T-helper 1 cell treated with Interleukin-12 subunit alpha and Interleukin-12 subunit beta and Interleukin-4 antibody, amounts not matched to agents 30 μg/mL and 1 μg/mL, for 36 hours (primary cell): ENCODE results near the gene KIAA0408.
A peak's percentile ranks its signal among the peaks of the same experiment; 100 is the strongest.

ENCODE experiments used
- H3K27ac Mint-ChIP-seq: one replicate; pipeline ENCODE4 v1.8.0; 2021; ENCODE audit warnings: mild to moderate bottlenecking, mixed read lengths
- H3K27me3 Mint-ChIP-seq: one replicate; pipeline ENCODE4 v1.8.0; 2021; ENCODE audit warnings: low read depth, mixed read lengths
- H3K36me3 Mint-ChIP-seq: one replicate; pipeline ENCODE4 v1.8.0; 2021; ENCODE audit warnings: low read depth, mixed read lengths
- H3K4me1 Mint-ChIP-seq: one replicate; pipeline ENCODE4 v1.8.0; 2021; ENCODE audit warnings: low read depth, mixed read lengths
- H3K4me3 Mint-ChIP-seq: one replicate; pipeline ENCODE4 v1.8.0; 2021; ENCODE audit warnings: mild to moderate bottlenecking, moderate library complexity, mixed read lengths
- H3K9me3 Mint-ChIP-seq: one replicate; pipeline ENCODE4 v1.8.0; 2021; ENCODE audit warnings: mixed read lengths

Gene KIAA0408

DNA sequence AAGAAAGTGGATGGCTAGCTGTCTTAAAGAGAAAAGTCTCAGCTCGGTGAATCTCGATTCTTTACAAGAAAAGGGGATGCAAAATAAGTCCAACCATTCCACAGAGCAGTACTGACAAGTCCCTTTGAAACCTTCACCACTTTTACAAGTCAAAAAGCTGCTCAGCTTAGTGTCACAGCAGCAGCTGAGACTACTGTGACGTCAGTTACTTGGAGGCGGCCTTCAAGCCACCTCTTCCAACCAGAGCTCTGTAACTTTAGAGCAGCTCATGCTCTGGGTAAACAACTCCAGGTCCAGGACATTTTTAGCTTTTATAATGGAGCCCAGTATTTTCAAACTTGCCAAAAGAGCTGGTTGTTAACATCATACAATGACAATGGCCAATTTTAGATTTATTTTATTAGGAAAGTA lies at the start of gene KIAA0408:
KIAA0408 (minus strand) TSS at position 159 of the 411 bp plus-strand sequence. CDS start 5,408 bp downstream, outside the sequence.
- Mint-ChIP-seq H3K27ac (no peak within 1 kb of the TSS), H3K36me3 (peaks cover 2% of the 10 kb centered on the region), H3K4me1 (peaks cover 18% of the 10 kb centered on the region), H3K27me3 (no peaks in the 10 kb centered on the region), H3K4me3 (no peak within 1 kb of the TSS), H3K9me3 (no peaks in the 10 kb centered on the region)

DNA sequence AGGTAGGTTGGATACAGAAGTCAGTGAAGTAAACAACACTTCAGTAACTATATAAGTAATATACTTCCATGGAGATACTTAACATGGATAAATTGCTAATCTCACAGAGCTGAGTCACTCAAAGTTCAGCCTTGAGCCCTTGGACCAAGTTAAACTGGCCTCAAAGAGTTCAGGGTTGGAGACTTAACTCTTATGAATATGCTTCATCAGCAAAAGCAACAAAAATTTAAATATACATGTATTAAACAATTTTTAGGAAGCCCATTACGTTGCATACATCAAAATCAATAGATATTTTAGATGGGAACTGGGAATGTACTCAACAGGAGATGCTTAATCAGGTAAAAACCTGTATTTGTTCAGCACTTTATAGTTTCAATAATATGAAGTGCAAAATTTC lies 47.7 kb upstream of the KIAA0408 start:
- Mint-ChIP-seq H3K36me3 (peaks cover 33% of the 10 kb centered on the region), H3K27ac (no peak overlapping the region), H3K4me1 (peaks cover 4% of the 10 kb centered on the region), H3K27me3 (no peaks in the 10 kb centered on the region), H3K9me3 (no peaks in the 10 kb centered on the region), H3K4me3 (no peak overlapping the region)

DNA sequence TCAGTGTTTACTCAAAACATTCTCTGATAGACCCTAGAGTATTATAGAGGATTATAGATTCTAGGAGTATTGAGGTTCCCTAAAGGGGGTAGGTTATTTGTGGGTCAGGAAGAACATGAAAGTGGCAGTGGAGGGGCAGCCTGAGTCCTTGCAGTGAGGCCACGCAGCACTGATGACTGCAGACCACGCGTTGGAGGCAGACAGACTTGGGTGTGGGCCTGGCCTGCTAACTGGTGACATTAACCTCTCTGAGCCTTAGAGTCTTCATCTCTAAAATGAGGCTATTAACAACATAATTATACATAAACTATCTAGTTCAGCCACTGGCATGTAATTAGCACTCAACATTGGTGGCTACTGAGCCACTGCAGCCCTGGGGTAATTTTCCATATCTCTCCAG lies 43.8 kb upstream of the KIAA0408 start:
- no peak overlapping the region for H3K27ac Mint-ChIP-seq
- H3K4me1 Mint-ChIP-seq: no peaks in the 10 kb centered on the region
- no peaks in the 10 kb centered on the region for H3K9me3 Mint-ChIP-seq
- H3K4me3 Mint-ChIP-seq: no peak overlapping the region
- H3K27me3 Mint-ChIP-seq: peaks cover 6% of the 10 kb centered on the region
- H3K36me3 Mint-ChIP-seq: peaks cover 14% of the 10 kb centered on the region

DNA sequence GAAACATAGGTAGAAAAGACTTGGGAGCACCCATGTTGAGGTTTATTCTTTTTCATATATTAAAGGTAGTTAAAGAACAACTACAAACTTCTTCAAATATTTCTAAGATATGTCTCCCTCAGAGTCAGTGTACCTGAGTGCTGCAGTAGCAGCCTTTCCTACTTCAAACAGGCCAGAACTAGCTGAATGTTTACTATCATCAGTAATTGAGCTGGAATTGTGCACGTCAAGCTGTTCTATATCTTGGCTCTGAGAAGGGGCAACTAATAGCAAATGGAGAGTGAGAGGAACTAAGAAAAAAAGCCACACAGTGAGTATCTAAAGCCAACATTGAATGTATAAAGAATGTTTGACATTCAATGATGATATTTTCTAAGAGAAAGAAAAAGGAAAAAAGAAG lies 38.2 kb upstream of the KIAA0408 start:
- Mint-ChIP-seq H3K27ac (no peak overlapping the region), H3K27me3 (peaks cover 6% of the 10 kb centered on the region), H3K4me3 (no peak overlapping the region), H3K4me1 (peaks cover 9% of the 10 kb centered on the region), H3K36me3 (peaks cover 14% of the 10 kb centered on the region), H3K9me3 (no peaks in the 10 kb centered on the region)

DNA sequence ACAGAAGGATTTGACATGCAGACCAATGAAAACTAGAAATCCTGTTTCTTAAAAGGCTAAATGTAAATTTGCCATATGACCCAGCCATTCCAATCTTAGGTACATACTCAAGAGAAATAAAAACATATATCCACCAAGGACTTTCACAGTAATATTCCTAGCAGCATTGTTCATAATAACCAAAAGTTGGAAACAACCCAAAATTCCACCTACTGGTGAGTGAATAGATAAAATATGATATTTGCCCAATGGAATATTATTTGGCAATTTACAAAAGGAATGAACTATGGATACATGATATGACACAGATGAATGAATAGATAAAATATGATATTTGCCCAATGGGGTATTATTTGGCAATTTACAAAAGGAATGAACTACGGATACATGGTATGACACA lies 37.3 kb upstream of the KIAA0408 start:
- peaks cover 20% of the 10 kb centered on the region for H3K36me3 Mint-ChIP-seq
- H3K9me3 Mint-ChIP-seq: peaks cover 3% of the 10 kb centered on the region
- no peak overlapping the region for H3K4me3 Mint-ChIP-seq
- no peak overlapping the region for H3K27ac Mint-ChIP-seq
- peaks cover 12% of the 10 kb centered on the region for H3K4me1 Mint-ChIP-seq
- H3K27me3 Mint-ChIP-seq: peaks cover 6% of the 10 kb centered on the region

DNA sequence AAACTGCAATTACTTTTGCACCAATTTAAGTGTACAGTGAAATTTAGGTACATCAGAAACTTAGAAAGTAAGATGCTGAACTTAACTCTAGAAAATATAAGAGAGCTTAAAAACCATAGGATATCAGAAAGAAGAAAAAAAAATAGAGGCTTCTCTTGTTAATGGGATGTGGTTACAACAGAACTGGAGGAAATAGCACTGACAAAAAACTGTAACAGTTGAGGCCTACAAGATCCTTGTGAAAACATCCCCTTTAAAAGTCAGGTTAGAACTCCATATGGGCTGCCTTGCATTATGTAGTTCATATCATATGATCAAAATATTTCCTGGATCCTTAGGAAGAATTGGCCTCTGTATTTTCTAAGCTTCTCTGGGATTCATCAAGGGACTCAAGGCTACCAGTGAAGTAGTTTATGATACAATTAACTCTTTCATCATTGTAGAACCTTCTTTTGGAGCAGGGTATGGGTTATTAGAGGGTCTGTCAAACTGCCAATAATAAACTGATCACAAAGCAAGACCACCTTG lies 35.1 kb upstream of the KIAA0408 start:
- Mint-ChIP-seq H3K9me3 (peaks cover 3% of the 10 kb centered on the region), H3K4me1 (peaks cover 16% of the 10 kb centered on the region), H3K27ac (peak overlapping the region; percentile 34), H3K27me3 (peaks cover 5% of the 10 kb centered on the region), H3K36me3 (peaks cover 34% of the 10 kb centered on the region), H3K4me3 (no peak overlapping the region)

DNA sequence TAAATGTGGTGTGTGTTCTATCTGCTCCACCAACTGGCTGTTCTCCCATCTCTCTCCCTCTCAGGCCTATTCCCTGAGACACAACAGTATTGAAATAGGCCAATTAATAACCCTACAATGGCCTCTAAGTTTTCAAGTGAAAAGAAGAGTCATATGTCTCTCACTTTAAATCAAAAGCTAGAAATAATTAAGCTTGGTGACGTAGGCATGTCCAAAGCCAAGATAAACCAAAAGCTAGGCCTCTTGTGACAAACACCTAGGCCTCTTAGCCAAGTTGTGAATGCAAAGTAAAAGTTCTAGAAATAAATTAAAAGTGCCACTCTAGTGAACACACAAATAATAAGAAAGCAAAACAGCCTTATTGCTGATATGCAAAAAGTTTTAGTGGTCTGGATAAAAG lies 30.1 kb upstream of the KIAA0408 start:
- no peaks in the 10 kb centered on the region for H3K27me3 Mint-ChIP-seq
- H3K27ac Mint-ChIP-seq: no peak overlapping the region

DNA sequence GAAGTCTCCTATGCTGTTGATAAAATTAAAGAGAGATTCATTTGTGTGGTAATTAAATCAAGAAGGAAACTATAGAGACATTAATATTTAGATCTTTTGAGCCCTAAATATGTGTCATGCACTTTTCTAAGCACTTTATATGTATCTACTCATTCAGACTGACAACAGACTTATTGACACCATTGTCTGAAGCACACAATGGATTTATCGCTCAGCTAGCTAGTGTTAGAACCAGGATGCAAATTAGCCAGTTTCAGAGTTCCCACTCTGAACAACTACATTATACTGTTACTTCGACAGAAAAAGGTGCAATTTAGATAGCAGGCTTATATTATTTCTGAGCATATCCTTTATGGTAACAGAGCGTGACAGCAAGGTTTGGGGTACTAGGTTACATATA lies 27.7 kb upstream of the KIAA0408 start:
- Mint-ChIP-seq H3K4me1 (peaks cover 45% of the 10 kb centered on the region), H3K9me3 (peaks cover 9% of the 10 kb centered on the region), H3K27me3 (no peaks in the 10 kb centered on the region), H3K27ac (no peak overlapping the region), H3K36me3 (peaks cover 50% of the 10 kb centered on the region), H3K4me3 (no peak overlapping the region)

More for the DNA sequence above, 30.1 kb upstream of the KIAA0408 start:
- H3K4me3 Mint-ChIP-seq: no peak overlapping the region
- H3K36me3 Mint-ChIP-seq: peaks cover 48% of the 10 kb centered on the region
- H3K4me1 Mint-ChIP-seq: peaks cover 34% of the 10 kb centered on the region
- H3K9me3 Mint-ChIP-seq: peaks cover 10% of the 10 kb centered on the region

DNA sequence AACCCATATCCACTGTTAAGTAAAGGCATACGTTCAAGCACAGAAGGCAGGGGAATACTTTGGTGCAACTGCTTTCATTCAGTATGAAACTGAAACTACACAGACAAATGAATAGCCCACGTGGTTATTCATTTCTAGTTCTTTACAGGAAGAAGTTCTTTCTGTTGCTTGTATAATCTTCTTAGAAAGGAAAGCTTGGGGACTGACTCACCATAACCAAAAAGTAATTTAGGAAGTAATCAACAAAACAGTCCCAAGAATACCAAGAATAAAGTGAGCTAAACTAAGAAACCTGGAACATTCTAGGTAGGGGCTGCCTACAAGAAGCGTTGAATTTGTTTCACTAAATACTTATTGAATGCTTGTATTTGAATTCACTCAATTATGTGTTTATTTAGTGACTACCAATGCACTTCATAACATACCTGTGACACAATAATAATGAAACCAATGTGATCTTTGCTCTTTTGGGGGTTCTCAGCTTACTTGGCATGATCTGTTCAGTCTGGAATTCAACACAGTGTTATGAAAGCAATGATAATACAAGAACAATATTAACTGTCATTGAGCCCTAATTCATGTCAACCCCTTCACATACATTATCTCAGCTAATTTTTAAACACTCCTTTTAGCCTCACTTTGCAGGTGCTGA lies 25.1 kb upstream of the KIAA0408 start:
- Mint-ChIP-seq H3K4me3 (peak overlapping the region; percentile 54), H3K27me3 (no peaks in the 10 kb centered on the region), H3K9me3 (peaks cover 6% of the 10 kb centered on the region), H3K27ac (peak overlapping the region; percentile 91), H3K4me1 (peaks cover 39% of the 10 kb centered on the region), H3K36me3 (peaks cover 43% of the 10 kb centered on the region)

DNA sequence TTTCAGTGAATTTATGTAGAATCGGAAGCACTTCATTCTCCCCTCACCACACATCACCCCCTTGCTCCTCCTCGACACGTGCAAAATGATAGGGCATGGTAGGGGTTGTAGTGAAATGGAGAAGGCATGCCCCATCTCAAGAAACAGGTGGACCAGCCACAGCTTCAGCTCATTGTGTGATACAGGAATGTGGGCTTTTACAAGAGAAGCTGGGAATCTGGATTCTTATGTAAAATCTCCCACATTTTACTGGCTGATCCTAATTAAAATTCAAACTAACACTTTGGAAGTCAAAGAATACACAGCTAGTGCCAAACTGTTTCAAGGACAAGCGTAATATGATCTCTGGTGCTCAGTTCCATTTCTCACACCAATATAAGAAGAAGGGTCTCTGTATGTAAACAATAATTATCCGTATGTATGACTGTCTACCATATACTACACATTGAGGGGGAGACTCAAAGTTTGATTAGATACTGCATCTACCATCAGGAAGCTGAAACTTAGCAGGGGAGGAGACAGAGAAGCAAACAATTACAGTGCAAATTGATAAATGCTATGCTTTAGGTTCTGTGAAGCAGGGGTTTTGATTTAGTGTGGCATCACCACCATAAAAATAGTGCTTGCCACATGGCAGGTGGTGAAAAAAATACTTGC lies 24.3 kb upstream of the KIAA0408 start:
- Mint-ChIP-seq H3K27me3 (no peaks in the 10 kb centered on the region), H3K4me1 (peaks cover 35% of the 10 kb centered on the region), H3K27ac (peak overlapping the region; percentile 91), H3K4me3 (peak overlapping the region; percentile 54), H3K36me3 (peaks cover 41% of the 10 kb centered on the region), H3K9me3 (peaks cover 6% of the 10 kb centered on the region)

DNA sequence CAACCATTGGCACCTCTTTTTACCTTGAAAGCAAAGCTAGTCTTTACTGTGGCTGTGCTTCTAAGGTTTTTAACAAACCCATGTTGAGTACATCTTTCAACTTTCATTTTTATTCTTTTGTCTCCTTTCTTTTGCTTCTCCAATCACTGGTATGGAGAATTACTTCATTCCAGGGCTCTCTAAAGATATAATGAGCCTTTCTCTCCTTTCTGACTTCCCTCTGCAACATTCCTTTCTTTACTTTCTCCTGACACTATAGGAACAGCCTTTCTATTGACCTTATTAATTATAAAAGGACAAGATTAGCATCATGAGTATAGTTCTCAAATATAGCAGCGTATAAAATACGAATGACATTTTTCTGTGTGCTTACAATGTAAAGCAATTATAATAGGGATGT lies 23.1 kb upstream of the KIAA0408 start:
- no peak overlapping the region for H3K27ac Mint-ChIP-seq
- H3K9me3 Mint-ChIP-seq: peaks cover 6% of the 10 kb centered on the region
- peaks cover 30% of the 10 kb centered on the region for H3K4me1 Mint-ChIP-seq
- no peak overlapping the region for H3K4me3 Mint-ChIP-seq
- no peaks in the 10 kb centered on the region for H3K27me3 Mint-ChIP-seq
- H3K36me3 Mint-ChIP-seq: peaks cover 45% of the 10 kb centered on the region

DNA sequence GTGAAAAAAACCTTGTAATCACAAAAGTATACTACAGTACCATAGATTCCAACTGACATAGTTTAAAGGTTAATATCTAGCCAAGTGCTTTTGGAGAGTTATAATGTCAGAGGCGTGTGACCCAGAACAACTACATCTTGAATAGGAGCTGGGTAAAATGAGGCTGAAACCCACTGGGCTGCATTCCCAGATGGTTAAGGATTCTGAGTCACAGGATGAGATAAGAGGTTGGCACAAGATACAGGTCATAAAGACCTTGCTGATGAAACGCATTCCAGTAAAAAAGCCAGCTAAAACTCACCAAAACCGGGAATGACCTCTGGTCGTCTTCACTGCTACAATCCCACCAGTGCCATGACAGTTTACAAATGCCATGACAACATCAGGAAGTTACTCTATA lies 22.4 kb upstream of the KIAA0408 start:
- Mint-ChIP-seq H3K4me3 (no peak overlapping the region), H3K27ac (no peak overlapping the region), H3K27me3 (no peaks in the 10 kb centered on the region), H3K4me1 (peaks cover 30% of the 10 kb centered on the region), H3K9me3 (peaks cover 6% of the 10 kb centered on the region), H3K36me3 (peaks cover 42% of the 10 kb centered on the region)

DNA sequence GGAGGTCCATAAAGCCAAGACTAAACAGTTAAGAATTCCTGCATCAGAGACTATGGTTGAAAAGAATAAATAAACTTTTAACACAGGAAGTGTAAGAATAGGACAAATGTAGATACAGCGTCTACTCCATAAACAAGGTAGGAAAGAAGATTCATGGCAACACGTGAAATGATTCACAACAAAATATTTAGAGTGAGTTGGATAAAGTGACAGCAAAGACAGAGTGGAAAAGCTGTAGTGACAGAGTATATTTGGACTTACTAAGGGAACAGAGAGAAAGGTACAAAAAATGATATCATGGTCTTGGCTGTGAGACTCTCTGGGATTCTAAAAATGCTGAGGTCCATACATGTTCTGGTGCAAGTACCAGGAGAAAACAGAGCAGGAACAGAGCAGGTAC lies 21.9 kb upstream of the KIAA0408 start:
- Mint-ChIP-seq H3K27ac (no peak overlapping the region), H3K4me1 (peaks cover 30% of the 10 kb centered on the region), H3K9me3 (peaks cover 6% of the 10 kb centered on the region), H3K36me3 (peaks cover 46% of the 10 kb centered on the region), H3K27me3 (no peaks in the 10 kb centered on the region), H3K4me3 (no peak overlapping the region)

DNA sequence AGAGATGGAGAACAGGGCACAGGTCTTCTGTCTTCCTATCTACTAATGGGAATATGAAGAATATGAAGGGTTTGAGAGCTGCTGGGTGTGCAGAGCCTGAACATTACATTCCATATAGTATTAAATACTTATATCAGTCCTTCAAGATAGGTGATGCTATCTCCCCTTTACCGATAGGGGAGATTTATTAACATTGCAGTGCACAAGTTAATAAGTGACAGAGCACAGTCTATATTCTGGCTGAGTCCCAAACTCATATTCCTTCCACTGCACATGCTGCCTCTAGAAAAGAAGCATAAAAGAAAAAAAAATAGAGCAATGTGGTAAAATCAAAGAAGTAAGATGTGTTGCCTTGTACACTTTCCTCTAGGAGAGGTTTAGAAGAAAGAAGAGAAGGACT lies 18.5 kb upstream of the KIAA0408 start:
- Mint-ChIP-seq H3K4me1 (peaks cover 4% of the 10 kb centered on the region), H3K9me3 (no peaks in the 10 kb centered on the region), H3K27ac (no peak overlapping the region), H3K27me3 (no peaks in the 10 kb centered on the region), H3K4me3 (no peak overlapping the region), H3K36me3 (peaks cover 49% of the 10 kb centered on the region)

DNA sequence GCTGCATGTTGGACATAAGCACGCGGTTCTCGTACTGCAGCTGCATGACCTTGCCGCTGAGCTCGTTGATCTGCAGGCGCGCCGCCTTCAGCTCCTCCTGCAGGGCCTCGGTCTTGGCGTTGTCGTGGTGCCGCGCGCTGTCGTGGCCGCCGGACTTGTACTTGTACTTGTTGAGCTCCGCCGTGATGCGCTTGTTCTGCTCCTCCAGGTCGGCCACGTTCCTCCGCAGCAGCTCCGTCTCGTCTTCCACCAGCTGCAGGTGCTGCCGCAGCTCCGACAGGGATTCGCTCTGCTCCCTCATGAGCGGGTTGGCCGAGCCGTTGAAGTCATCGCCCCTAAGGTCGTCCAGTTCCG lies 16.6 kb upstream of the KIAA0408 start:
- Mint-ChIP-seq H3K27me3 (no peaks in the 10 kb centered on the region), H3K4me3 (no peak overlapping the region), H3K9me3 (no peaks in the 10 kb centered on the region), H3K27ac (no peak overlapping the region), H3K4me1 (no peaks in the 10 kb centered on the region), H3K36me3 (peaks cover 45% of the 10 kb centered on the region)
